Heart left ventricle (tissue), 16 donors: ENCODE measurements around the gene CNPY1. TPM values are rescaled to one million over a fixed set of nuclear protein-coding genes. Genes with fewer than 3 reads are reported as not detected.

ENCODE experiments used
- ATAC-seq, 4 donors: fragments of 200-7000 bp; cut with Tn5 transposase; one replicate each; pipeline ENCODE4 v1.9.1; 2020 to 2022; ENCODE audit warnings: moderate library complexity in 4 of 4, mild to moderate bottlenecking in 3 of 4, moderate number of reproducible peaks in 1 of 4
- DNase-seq, 5 donors: peaks; one replicate each; pipeline ENCODE4 v3.0.0-alpha.2; 2020
- H3K27ac ChIP-seq, 12 donors: fragments of 200-600 bp; sonication (generic) in 4 of 12; one replicate each; pipeline versions ENCODE4 v1.5.0 to v1.8.0; 2016 to 2022; ENCODE audit warnings: mild to moderate bottlenecking in 2 of 12
- H3K27me3 ChIP-seq, 9 donors: fragments of 200-600 bp; sonication (generic) in 2 of 9; one replicate each; pipeline versions ENCODE4 v1.5.1 to v1.8.0; 2016 to 2022; ENCODE audit warnings: mild to moderate bottlenecking in 3 of 9
- H3K36me3 ChIP-seq, 9 donors: fragments of 200-600 bp; sonication (generic) in 2 of 9; one replicate each; pipeline versions ENCODE4 v1.5.0 to v1.8.0; 2018 to 2022; ENCODE audit warnings: mild to moderate bottlenecking in 2 of 9
- H3K4me1 ChIP-seq, 12 donors: fragments of 200-600 bp; sonication (generic) in 4 of 12; one replicate each; pipeline versions ENCODE4 v1.5.0 to v1.8.0; 2016 to 2022; ENCODE audit warnings: mild to moderate bottlenecking in 3 of 12
- H3K4me3 ChIP-seq, 12 donors: fragments of 200-600 bp; sonication (generic) in 4 of 12; one replicate each; pipeline versions ENCODE4 v1.5.0 to v1.8.0; 2017 to 2022; ENCODE audit warnings: mild to moderate bottlenecking in 9 of 12, moderate library complexity in 4 of 12
- H3K9me3 ChIP-seq, 12 donors: fragments of 200-600 bp; sonication (generic) in 4 of 12; one replicate each; pipeline versions ENCODE4 v1.5.0 to v1.8.0; 2016 to 2022; ENCODE audit warnings: mild to moderate bottlenecking in 1 of 12
- POLR2A ChIP-seq, 2 donors: fragments of 450-650 bp; IDR thresholded peaks; one replicate each; pipeline ENCODE4 v1.6.1; 2017; ENCODE audit warnings: antibody characterized with exemption in 2 of 2, mild to moderate bottlenecking in 2 of 2, moderate library complexity in 2 of 2
- WGBS, 4 donors: extraction: QIAGEN DNeasy Blood & Tissue Kit in 2 of 4; methylation state at CpG; one replicate each; pipeline versions ENCODE4 v1.1.5 to v1.1.7; 2013 to 2018; 5-methylcytosine and 5-hydroxymethylcytosine counted together
- intact Hi-C, 10 donors: fragments of 100-400 bp; cut with DNase I; formaldehyde crosslinking; loops; one replicate each; pipeline versions ENCODE4 v1.11.1 to v1.14.2; 2022
- polyA plus RNA-seq, 2 donors: library from polyadenylated mRNA; stranded (reverse); fragments of 200-250 nt; gene quantifications; one replicate each; pipeline ENCODE4 v1.2.3, GENCODE V29; 2013
- total RNA-seq, 9 donors: library from RNA; depleted of rRNA in 2 of 9; stranded (reverse); fragments of >200 nt in 2 of 9; fragmentation: NEBNext Ultra II Directional in 3 of 9; extraction: Animal tissue kit (Norgen Biotek cat#: 25700) in 3 of 9; gene quantifications; one replicate each; pipeline versions ENCODE4 v1.1.0 to v1.2.4, GENCODE V29; 2016 to 2023
- TF ChIP-seq, protein P1 (sequence below), 12 donors: fragments of 200-600 bp; sonication (generic) in 4 of 12; IDR thresholded peaks; one replicate each; pipeline versions ENCODE4 v1.5.0 to v1.8.0; 2018 to 2022; ENCODE audit warnings: antibody characterized with exemption in 12 of 12, mild to moderate bottlenecking in 5 of 12
- donor health status: ischemic (EF 13 %, LVEDD 7.1; RV severe dilation, severe dysfunction).
- donor health status: healthy with polysubstance abuse.
- donor health status: DM: no; HTN: yes; CAD: no.
- donor health status: DM: no; HTN: no; CAD: no.
- donor health status: ischemic (EF 25% LVEDD 6.9; RV normal size, moderate dysfunction).
- donor health status: ischemic (EF 25% LVEDD 5.7; RV mildly dilated, moderate dysfunction).
- donor health status: healthy.
- donor health status: DM: yes; HTN: yes; CAD: no.
- donor health status: ischemic (EF 35%, LVEDD 5.7; RV mildly dilated, moderate dysfunction).
- donor health status: nonischemic (EF 11% LVEDD 7.7; RV severe dilation, severe dysfunction).
- donor health status: DM: yes; HTN: yes; CAD: no.
- donor health status: PGD.
- donor health status: ischemic (EF 29% LVEDD 5.4; RV normal size, mild dysfunction).
- donor health status: nonischemic (EF 23%, LVEDD 6.1; RV moderate dilation, normal function).

Gene CNPY1
- total and polyA plus RNA-seq, 11 donors, result not detected

DNA sequence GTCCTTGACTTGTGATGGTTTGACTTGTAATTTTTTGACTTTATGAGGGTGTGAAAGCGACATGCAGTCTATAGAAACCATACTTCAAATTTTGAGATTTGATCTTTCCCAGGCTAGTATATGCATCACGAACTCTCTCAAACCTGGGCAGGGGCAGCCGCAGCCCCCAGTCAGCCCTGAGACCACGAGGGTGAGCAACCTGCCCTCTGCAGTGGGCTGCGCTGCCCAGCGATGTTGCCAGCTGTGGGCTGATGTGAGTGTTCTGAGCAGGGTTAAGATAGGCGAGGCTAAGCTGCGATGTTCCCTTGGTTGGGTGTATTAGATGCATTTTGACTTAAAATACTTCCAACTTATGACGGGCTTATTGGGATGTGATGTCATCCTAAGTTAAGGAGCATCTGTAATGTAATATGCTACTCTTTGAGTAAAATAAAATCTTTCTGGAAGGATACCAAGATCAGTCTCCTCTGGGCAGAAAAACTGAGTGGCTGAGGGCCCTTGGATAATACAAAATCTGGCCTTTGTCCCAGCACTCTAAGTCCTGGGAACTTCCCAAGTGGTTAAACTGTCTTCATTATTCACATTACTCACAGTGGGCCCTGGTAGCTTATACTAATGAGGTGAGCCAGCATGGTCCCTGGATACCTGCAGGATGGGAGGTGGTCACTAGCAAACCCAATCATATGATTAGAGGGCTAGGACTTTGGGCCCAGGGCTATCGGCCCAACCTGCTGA lies 28.4 kb upstream of the CNPY1 start:
- intact Hi-C loops, result no loop called here
- H3K9me3 ChIP-seq, result no peaks in the 10 kb centered on the region
- H3K36me3 ChIP-seq, result no peaks in the 10 kb centered on the region
- H3K4me3 ChIP-seq, result no peak overlapping the region
- WGBS, 4 donors, result 84 to 88% (median 85%) methylated on average over 9 to 10 of the region's 10 CpGs
- H3K27ac ChIP-seq, result no peak overlapping the region
- H3K4me1 ChIP-seq, result no peaks in the 10 kb centered on the region
- no peak for ATAC-seq
- DNase-seq, result no peak
- peaks cover 0 to 7% (median 0%) of the 10 kb centered on the region in 9 donors for H3K27me3 ChIP-seq
- TF ChIP-seq POLR2A (IDR thresholded peaks at IDR 0.05), result no peak
- TF ChIP-seq, protein P1, sequence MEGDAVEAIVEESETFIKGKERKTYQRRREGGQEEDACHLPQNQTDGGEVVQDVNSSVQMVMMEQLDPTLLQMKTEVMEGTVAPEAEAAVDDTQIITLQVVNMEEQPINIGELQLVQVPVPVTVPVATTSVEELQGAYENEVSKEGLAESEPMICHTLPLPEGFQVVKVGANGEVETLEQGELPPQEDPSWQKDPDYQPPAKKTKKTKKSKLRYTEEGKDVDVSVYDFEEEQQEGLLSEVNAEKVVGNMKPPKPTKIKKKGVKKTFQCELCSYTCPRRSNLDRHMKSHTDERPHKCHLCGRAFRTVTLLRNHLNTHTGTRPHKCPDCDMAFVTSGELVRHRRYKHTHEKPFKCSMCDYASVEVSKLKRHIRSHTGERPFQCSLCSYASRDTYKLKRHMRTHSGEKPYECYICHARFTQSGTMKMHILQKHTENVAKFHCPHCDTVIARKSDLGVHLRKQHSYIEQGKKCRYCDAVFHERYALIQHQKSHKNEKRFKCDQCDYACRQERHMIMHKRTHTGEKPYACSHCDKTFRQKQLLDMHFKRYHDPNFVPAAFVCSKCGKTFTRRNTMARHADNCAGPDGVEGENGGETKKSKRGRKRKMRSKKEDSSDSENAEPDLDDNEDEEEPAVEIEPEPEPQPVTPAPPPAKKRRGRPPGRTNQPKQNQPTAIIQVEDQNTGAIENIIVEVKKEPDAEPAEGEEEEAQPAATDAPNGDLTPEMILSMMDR (IDR thresholded peaks at IDR 0.05), result no peak

DNA sequence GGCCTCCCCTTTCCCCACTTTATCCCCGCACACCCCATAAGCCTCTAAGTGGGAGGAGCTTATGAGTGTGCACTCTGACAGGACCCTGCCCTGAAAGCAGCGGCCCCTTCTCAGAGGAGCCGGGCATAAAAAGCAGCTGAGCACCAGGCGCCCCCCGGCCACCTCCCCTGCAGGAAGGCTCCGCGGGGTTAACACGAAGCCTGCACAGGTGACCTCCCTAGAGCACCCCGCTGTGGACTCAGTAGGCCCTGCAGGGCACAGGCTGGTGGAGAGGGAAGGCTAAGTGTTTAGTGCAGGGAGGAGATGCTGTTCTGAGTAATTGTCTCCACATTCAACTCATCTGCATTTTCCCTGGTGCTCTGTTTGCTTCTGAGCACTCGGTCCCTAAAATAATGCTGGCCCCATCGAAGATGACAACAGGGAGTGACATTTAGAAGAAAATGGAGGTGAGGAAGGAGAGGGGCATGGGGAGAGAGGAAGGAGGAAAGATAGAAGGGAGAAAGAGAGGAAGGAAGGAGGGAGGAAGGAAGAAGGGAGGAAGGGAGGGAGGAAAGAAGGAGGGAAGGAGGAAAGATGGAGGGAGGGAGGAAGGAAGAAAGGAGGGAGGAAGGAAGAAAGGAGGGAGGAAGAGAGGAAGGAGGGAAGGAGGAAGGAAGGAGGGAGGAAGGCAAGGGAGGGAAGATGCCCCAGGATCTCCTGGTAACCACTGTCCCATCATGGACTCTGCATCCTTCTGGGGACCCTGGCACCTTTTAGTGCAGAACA lies 25.4 kb upstream of the CNPY1 start:
- intact Hi-C loops, result no loop called here
- H3K9me3 ChIP-seq, result no peaks in the 10 kb centered on the region
- TF ChIP-seq POLR2A (IDR thresholded peaks at IDR 0.05), result no peak
- TF ChIP-seq, protein P1 (IDR thresholded peaks at IDR 0.05), result no peak
- H3K4me3 ChIP-seq, result no peak overlapping the region
- DNase-seq (no peak), ATAC-seq (no peak)
- no peaks in the 10 kb centered on the region for H3K36me3 ChIP-seq
- H3K27me3 ChIP-seq, result peaks cover 0 to 7% (median 0%) of the 10 kb centered on the region in 9 donors
- 51 to 60% (median 55%) methylated on average over 11 of the region's 11 CpGs for WGBS, 4 donors
- H3K27ac ChIP-seq, result no peak overlapping the region
- H3K4me1 ChIP-seq, result no peaks in the 10 kb centered on the region

DNA sequence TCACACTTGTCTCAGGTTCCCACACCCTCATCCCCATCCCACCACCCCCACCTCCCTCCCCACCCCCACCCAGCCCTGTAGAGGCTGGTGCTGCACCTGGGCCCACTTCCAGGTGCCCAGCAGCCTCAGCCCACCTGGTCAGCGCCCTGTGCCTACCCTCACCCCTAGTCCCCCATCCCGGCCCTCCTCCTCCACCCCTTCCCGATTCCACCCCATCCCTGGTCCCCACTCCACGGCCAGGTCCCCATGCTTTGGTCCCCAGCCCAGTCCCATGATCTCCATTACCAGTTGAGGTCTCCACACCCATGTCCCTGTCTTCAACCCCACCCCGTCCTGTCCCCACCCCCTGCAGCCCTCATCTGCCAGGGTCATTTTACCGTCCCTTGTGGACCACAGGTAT lies 24.6 kb upstream of the CNPY1 start:
- TF ChIP-seq POLR2A (IDR thresholded peaks at IDR 0.05), result no peak
- Histone ChIP-seq H3K27ac (no peak overlapping the region), H3K36me3 (no peaks in the 10 kb centered on the region), H3K9me3 (no peaks in the 10 kb centered on the region), H3K27me3 (peaks cover 0 to 7% (median 0%) of the 10 kb centered on the region in 9 donors), H3K4me1 (no peaks in the 10 kb centered on the region), H3K4me3 (no peak overlapping the region)
- 87 to 93% (median 87%) methylated on average over 6 of the region's 6 CpGs for WGBS, 4 donors
- DNase-seq (no peak), ATAC-seq (no peak)
- intact Hi-C loops, result no loop called here

DNA sequence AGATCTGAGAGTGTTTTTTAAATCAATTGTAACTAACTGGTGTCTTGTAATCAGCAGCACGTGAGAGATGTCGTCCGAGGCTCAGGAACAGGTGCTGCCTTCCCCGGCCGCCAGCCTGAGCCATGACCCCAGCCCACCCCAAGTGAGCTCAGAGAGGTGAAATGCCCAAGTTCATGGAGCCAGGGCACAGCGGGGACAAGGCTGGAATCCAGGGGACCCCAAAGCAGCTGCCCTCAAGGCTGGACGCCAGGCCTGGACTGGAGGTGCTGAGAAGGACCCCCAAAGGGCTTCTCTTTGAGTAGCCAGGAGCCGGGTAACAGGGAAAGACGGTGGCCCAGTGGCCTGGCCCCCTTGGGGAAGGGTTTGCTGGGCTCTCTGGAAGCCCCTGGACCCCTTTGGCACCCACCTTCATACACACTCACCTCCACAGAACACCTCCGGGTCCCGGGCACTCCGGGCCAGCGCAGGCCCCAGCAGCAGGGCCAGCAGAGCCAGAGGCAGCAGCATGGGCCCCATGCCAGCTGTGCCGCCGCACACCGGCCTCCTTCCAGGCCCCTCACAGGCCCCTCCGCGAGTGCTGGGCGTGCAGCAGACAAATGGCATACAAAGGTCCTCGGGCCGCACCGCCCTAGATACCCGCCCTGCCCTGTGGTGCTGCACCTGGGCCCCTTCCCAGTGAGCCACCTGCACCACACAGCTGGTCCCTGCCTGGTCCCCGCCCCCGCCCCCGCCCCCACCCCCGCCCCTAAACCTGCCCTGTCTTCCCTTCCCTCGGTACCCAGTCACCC lies 24.0 kb upstream of the CNPY1 start:
- ATAC-seq (no peak), DNase-seq (no peak)
- no peaks in the 10 kb centered on the region for H3K36me3 ChIP-seq
- H3K4me1 ChIP-seq, result no peaks in the 10 kb centered on the region
- TF ChIP-seq, protein P1 (IDR thresholded peaks at IDR 0.05), result no peak
- TF ChIP-seq POLR2A (IDR thresholded peaks at IDR 0.05), result no peak
- intact Hi-C loops, result no loop called here
- H3K4me3 ChIP-seq, result no peak overlapping the region
- peaks cover 0 to 7% (median 0%) of the 10 kb centered on the region in 9 donors for H3K27me3 ChIP-seq
- H3K9me3 ChIP-seq, result no peaks in the 10 kb centered on the region
- H3K27ac ChIP-seq, result no peak overlapping the region
- whole genome bisulfite sequencing, 4 donors, result 80 to 87% (median 84%) methylated on average over 25 to 28 of the region's 28 CpGs
